Parietal lobe (tissue), 2 donors: Measurements from ENCODE around the gene POTEF. TPM values are rescaled to one million over a fixed set of nuclear protein-coding genes. Genes with fewer than 3 reads are reported as not detected.

Experiments
- small RNA-seq: library from RNA; depleted of rRNA; stranded (forward); fragments of <200 nt; gene quantifications from one replicate; pipeline ENCODE3, GENCODE V24; 2014; ENCODE audit warnings: low replicate concordance
- total RNA-seq: library from RNA; depleted of rRNA; stranded (reverse); fragments of >200 nt; gene quantifications from one replicate; pipeline ENCODE4 v1.2.3, GENCODE V29; 2014

The POTEF gene
- not detected for total RNA-seq

GRCh38 chr2:130129120-130129829 is at the start of gene POTEF:
Gene POTEF (minus strand): TSS chr2:130129222. CDS start chr2:130120515, 8,707 bp downstream.

GRCh38 chr2:130145006-130145414 is 16.0 kb upstream of the POTEF start, which contains the start of gene CCDC74B:
Gene CCDC74B (minus strand): TSS chr2:130145112. CDS start chr2:130144996, 116 bp downstream.

Small RNA genes within 50 kb of the gene (small RNA-seq; reads per million reads assigned to genes)
- not detected for gene AC018865.2
- gene RNU6-1049P, result not detected

Other genes with a start within 250 kb of the POTEF start
- gene RAB6C, start 149.6 kb downstream of the POTEF start, total RNA-seq, result 0.63 TPM
- gene CCDC74B, start 15.9 kb upstream of the POTEF start, total RNA-seq, result 5.6 TPM
- gene SMPD4, start 52.4 kb upstream of the POTEF start, total RNA-seq, result 28.5 TPM
- 67.0 TPM for gene MZT2B, start 53.0 kb upstream of the POTEF start, total RNA-seq
- not detected for gene TUBA3E, start 69.2 kb upstream of the POTEF start, total RNA-seq
- 45.4 TPM for gene IMP4, start 213.7 kb upstream of the POTEF start, total RNA-seq
- 41.9 TPM for gene PTPN18, start 226.8 kb upstream of the POTEF start, total RNA-seq